ENCODE data around the gene SCN2B.

GRCh38 chr11:118164885-118165284 is 11.6 kb downstream of the SCN2B start:
- no peak for TF ChIP-seq POLR2A (IDR thresholded peaks at IDR 0.05)
- TF ChIP-seq CTCF (IDR thresholded peaks at IDR 0.05) = no peak
- TF ChIP-seq POLR2AphosphoS5 (IDR thresholded peaks at IDR 0.05) = no peak
